ENCODE measurements around the gene CCDC97.

DNA sequence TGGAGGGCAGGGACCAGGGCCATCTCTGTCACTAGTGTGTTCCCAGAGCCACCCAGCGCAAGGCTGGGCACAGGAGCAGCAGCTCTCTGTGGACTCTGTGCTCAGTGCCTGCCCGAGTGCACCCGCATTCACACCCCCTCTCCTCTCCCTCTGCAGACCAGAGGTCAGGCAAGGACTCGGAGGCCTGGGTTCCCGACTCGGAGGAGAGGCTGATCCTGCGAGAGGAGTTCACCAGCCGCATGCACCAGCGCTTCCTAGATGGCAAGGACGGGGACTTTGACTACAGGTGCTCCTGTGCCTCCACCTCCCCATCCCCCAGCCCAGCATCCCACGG, 10.2 kb downstream of the CCDC97 start:
- TF ChIP-seq, protein P1, sequence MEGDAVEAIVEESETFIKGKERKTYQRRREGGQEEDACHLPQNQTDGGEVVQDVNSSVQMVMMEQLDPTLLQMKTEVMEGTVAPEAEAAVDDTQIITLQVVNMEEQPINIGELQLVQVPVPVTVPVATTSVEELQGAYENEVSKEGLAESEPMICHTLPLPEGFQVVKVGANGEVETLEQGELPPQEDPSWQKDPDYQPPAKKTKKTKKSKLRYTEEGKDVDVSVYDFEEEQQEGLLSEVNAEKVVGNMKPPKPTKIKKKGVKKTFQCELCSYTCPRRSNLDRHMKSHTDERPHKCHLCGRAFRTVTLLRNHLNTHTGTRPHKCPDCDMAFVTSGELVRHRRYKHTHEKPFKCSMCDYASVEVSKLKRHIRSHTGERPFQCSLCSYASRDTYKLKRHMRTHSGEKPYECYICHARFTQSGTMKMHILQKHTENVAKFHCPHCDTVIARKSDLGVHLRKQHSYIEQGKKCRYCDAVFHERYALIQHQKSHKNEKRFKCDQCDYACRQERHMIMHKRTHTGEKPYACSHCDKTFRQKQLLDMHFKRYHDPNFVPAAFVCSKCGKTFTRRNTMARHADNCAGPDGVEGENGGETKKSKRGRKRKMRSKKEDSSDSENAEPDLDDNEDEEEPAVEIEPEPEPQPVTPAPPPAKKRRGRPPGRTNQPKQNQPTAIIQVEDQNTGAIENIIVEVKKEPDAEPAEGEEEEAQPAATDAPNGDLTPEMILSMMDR (IDR thresholded peaks at IDR 0.05): no peak
- TF ChIP-seq POLR2A (IDR thresholded peaks at IDR 0.05): no peak
